Activated CD8-positive, alpha-beta memory T cell treated with anti-CD3 and anti-CD28 coated beads, Interleukin-2, amount 50 U/mL, for 1 hour (primary cell): ENCODE data around the gene ERI3.

ENCODE experiments used
- DNase-seq: peaks from one replicate; pipeline ENCODE4 v3.0.0-alpha.2; 2020; ENCODE audit errors: extremely low read depth

Gene ERI3

GRCh38 chr1:44237721-44238457, 117.2 kb downstream of the ERI3 start:
- no peak for DNase-seq

GRCh38 chr1:44236490-44237272, 118.4 kb downstream of the ERI3 start:
- DNase-seq: no peak

- no peak for DNase-seq
These were observed 119.2 kb downstream of the ERI3 start for GRCh38 chr1:44235808-44236207.

GRCh38 chr1:44233593-44233992, 121.5 kb downstream of the ERI3 start:
- no peak for DNase-seq

GRCh38 chr1:44230796-44231195, 124.3 kb downstream of the ERI3 start:
- DNase-seq: no peak

GRCh38 chr1:44229435-44230167, 125.5 kb downstream of the ERI3 start:
- DNase-seq: no peak

- no peak for DNase-seq
These were observed 126.8 kb downstream of the ERI3 start for GRCh38 chr1:44228218-44228617.

GRCh38 chr1:44227211-44227610, 127.8 kb downstream of the ERI3 start:
- no peak for DNase-seq

GRCh38 chr1:44225761-44226160, 129.3 kb downstream of the ERI3 start:
- DNase-seq: no peak

GRCh38 chr1:44223187-44223610, 131.9 kb downstream of the ERI3 start:
- DNase-seq: no peak

- DNase-seq: no peak
These were observed 132.5 kb downstream of the ERI3 start for GRCh38 chr1:44222397-44223186.

GRCh38 chr1:44221769-44222168, 133.3 kb downstream of the ERI3 start:
- DNase-seq: no peak

GRCh38 chr1:44220755-44221154, 134.3 kb downstream of the ERI3 start:
- DNase-seq: no peak

- DNase-seq: no peak
These were observed 134.9 kb downstream of the ERI3 start for GRCh38 chr1:44220001-44220751.

GRCh38 chr1:44219301-44219626, 135.8 kb downstream of the ERI3 start:
- DNase-seq: no peak

- no peak for DNase-seq
These were observed 136.4 kb downstream of the ERI3 start for GRCh38 chr1:44218503-44219300.

- no peak for DNase-seq
These were observed 137.1 kb downstream of the ERI3 start for GRCh38 chr1:44217809-44218410.

- peak; percentile 65 for DNase-seq
These were observed 141.6 kb downstream of the ERI3 start, which contains the start of gene DMAP1 for GRCh38 chr1:44213222-44214112. TSS of gene DMAP1 (plus strand) at chr1:44213471. CDS start at chr1:44213754, 283 bp downstream.
